Stomach (tissue), 4 donors: Measurements from ENCODE around the gene LRCH1.

Experiments
- CTCF ChIP-seq, 7 experiments: fragments of 450-650 bp in 4 of 7; fragments of 200-600 bp in 3 of 7; sonication (generic) in 3 of 7; IDR thresholded peaks; one replicate each; pipeline ENCODE4 v1.5.1; 2016 to 2019; ENCODE audit warnings: antibody characterized with exemption in 7 of 7, control low read depth in 2 of 7, mild to moderate bottlenecking in 1 of 7
- EP300 ChIP-seq: sonication (generic); formaldehyde crosslinking; IDR thresholded peaks from one replicate; pipeline ENCODE4 v1.6.1; 2017; ENCODE audit warnings: antibody characterized with exemption
- POLR2A ChIP-seq, 4 donors: fragments of 450-650 bp; IDR thresholded peaks; one replicate each; pipeline ENCODE4 v1.6.1; 2016; ENCODE audit warnings: antibody characterized with exemption in 4 of 4, control low read depth in 2 of 4, mild to moderate bottlenecking in 1 of 4, moderate library complexity in 1 of 4
- POLR2AphosphoS5 ChIP-seq, 3 donors: sonication (generic); formaldehyde crosslinking; IDR thresholded peaks; one replicate each; pipeline ENCODE4 v1.6.1; 2016; ENCODE audit warnings: antibody characterized with exemption in 3 of 3

- TF ChIP-seq CTCF (IDR thresholded peaks at IDR 0.05): no peak
- TF ChIP-seq EP300: no peak
- TF ChIP-seq POLR2AphosphoS5 (IDR thresholded peaks at IDR 0.05): no peak
- TF ChIP-seq POLR2A (IDR thresholded peaks at IDR 0.05): no peak
Measured at GRCh38 chr13:46738055-46738454, 185.1 kb downstream of the LRCH1 start.
